ENCODE measurements around the gene MAS1L. TPM values are rescaled to one million over a fixed set of nuclear protein-coding genes. Genes with fewer than 3 reads are reported as not detected.

Gene MAS1L
- total RNA-seq, 1 experiment from 2014 or later: not detected

- no peaks in the 10 kb centered on the region for H3K9me3 ChIP-seq (ENCODE audit: control insufficient read depth, low read depth, low read length)
- H4K20me1 ChIP-seq (ENCODE audit: control insufficient read depth, insufficient read depth, insufficient read length): no peaks in the 10 kb centered on the region
Observed at GRCh38 chr6:29442719-29443118, 45.0 kb downstream of the MAS1L start.

More at GRCh38 chr6:29442719-29443118, 45.0 kb downstream of the MAS1L start:
- H2AFZ ChIP-seq (ENCODE audit: low read length): no peak overlapping the region
- no peak overlapping the region for H3K4me2 ChIP-seq (ENCODE audit: insufficient read depth, insufficient read length, low read length)
- H3K4me3 Mint-ChIP-seq: no peak overlapping the region
- no peak overlapping the region for H3K4ac ChIP-seq (ENCODE audit: low read depth, low read length)
- no peak overlapping the region for H4K8ac ChIP-seq (replicated peaks; ENCODE audit: insufficient read length, low read depth, low read length)
- H3K4me1 Mint-ChIP-seq: peaks cover 17 to 20% of the 10 kb centered on the region in 2 experiments
- WGBS (ENCODE audit: extremely low coverage, insufficient read length, low lambda C conversion rate): no CpG with 5 or more reads among the region's 1 CpG
- H3K14ac ChIP-seq (ENCODE audit: insufficient read depth, low read length): no peak overlapping the region
- no peak overlapping the region for H2BK5ac ChIP-seq (ENCODE audit: insufficient read length, low read length)
- no peak overlapping the region for H4K5ac ChIP-seq (ENCODE audit: insufficient read length, low read depth, low read length)
- H3K4me1 ChIP-seq (ENCODE audit: insufficient read depth, low read length): peaks cover 6% of the 10 kb centered on the region; the same call in 1 of the 2 replicates
- no peak for DNase-seq
- H2BK120ac ChIP-seq (ENCODE audit: low read depth, low read length, poor library complexity, severe bottlenecking): no peak overlapping the region
- no peak overlapping the region for H2BK20ac ChIP-seq (ENCODE audit: low read depth, low read length, poor library complexity, severe bottlenecking)
- H3K27me3 ChIP-seq (ENCODE audit: insufficient read depth, low read length): no peaks in the 10 kb centered on the region
- no peak for TF ChIP-seq CTCF (conservative IDR thresholded peaks at IDR 0.05)
- no peak overlapping the region for H3K23ac ChIP-seq (ENCODE audit: insufficient read length, low read depth, low read length)
- peaks cover 0 to 9% (median 6%) of the 10 kb centered on the region in 3 experiments; a peak in 3 of 7 replicates for H3K36me3 Mint-ChIP-seq (ENCODE audit: insufficient read depth in 1 of 3, low read depth in 3 of 3)
- peaks cover 5% of the 10 kb centered on the region for H3K27me3 Mint-ChIP-seq (ENCODE audit: low read depth)
- no peak overlapping the region for H4K91ac ChIP-seq (ENCODE audit: insufficient read length, low read depth, low read length)
- no peaks in the 10 kb centered on the region for H3K79me2 ChIP-seq (ENCODE audit: insufficient read depth, low read length)
- H3K79me1 ChIP-seq (ENCODE audit: insufficient read depth, low read depth, low read length, poor library complexity, severe bottlenecking): no peaks in the 10 kb centered on the region
- no peak overlapping the region for H2BK12ac ChIP-seq (ENCODE audit: insufficient read length, low read depth, low read length)
- H3K18ac ChIP-seq (ENCODE audit: insufficient read length, low read depth, low read length): no peak overlapping the region
- peaks cover 7 to 11% of the 10 kb centered on the region in 2 experiments; a peak in 4 of 5 replicates for H3K9me3 Mint-ChIP-seq
- H3K27ac Mint-ChIP-seq: no peak overlapping the region
- H3K9ac ChIP-seq (ENCODE audit: extremely low read depth, insufficient read length, low read length): no peak overlapping the region
- no peak overlapping the region for H3K27ac ChIP-seq (ENCODE audit: insufficient read length, low read depth, low read length)
- no peak overlapping the region for H2BK15ac ChIP-seq (ENCODE audit: low read depth, low read length)
- H3K23me2 ChIP-seq (ENCODE audit: insufficient read length, low read depth, low read length, poor library complexity, severe bottlenecking): no peaks in the 10 kb centered on the region
- no peak overlapping the region for H3K56ac ChIP-seq (ENCODE audit: insufficient read length, low read depth, low read length)
- H2AK5ac ChIP-seq (ENCODE audit: insufficient read length, low read length): no peak overlapping the region
- H3T11ph ChIP-seq (ENCODE audit: low read length): no peak overlapping the region
